ENCODE measurements around the gene SUSD2.

SUSD2 gene

GRCh38 chr22:24145446-24146193 lies 35.7 kb upstream of the SUSD2 start:
- TF ChIP-seq FOXK2 (IDR thresholded peaks at IDR 0.05) (no peak), BHLHE40 (IDR thresholded peaks at IDR 0.05; ENCODE audit: borderline replicate concordance) (no peak), CTBP1 (IDR thresholded peaks at IDR 0.05; ENCODE audit: borderline replicate concordance) (no peak), ARNT (IDR thresholded peaks at IDR 0.05) (no peak), PKNOX1 (IDR thresholded peaks at IDR 0.05) (no peak), FOXA1 (IDR thresholded peaks at IDR 0.05) (no peak), NFRKB (IDR thresholded peaks at IDR 0.05) (no peak), ZNF384 (IDR thresholded peaks at IDR 0.05) (no peak), SP1 (IDR thresholded peaks at IDR 0.05) (no peak), L3MBTL2 (conservative IDR thresholded peaks at IDR 0.05) (no peak), FOXM1 (IDR thresholded peaks at IDR 0.05; ENCODE audit: borderline replicate concordance) (no peak), SUZ12 (IDR thresholded peaks at IDR 0.05) (no peak)
- POLR2A ChIA-PET = interaction anchor here (0.8 kb wide), 1 partner anchor 13 kb away, joined by 3 read pairs; no protein-coding TSS in a partner anchor
- CTCF ChIA-PET = interaction anchor here (2.6 kb wide), 1 partner anchor 11 kb away, joined by 19 read pairs; no protein-coding TSS in a partner anchor
- no peak for DNase-seq (ENCODE audit: extremely low spot score)

GRCh38 chr22:24146194-24146616 lies 35.1 kb upstream of the SUSD2 start:
- DNase-seq (ENCODE audit: extremely low spot score) = no peak
- TF ChIP-seq HDGF (IDR thresholded peaks at IDR 0.05; ENCODE audit: borderline replicate concordance) (no peak), NFRKB (IDR thresholded peaks at IDR 0.05) (no peak), CTBP1 (IDR thresholded peaks at IDR 0.05; ENCODE audit: borderline replicate concordance) (no peak), FOXK2 (IDR thresholded peaks at IDR 0.05) (no peak), TARDBP (IDR thresholded peaks at IDR 0.05) (no peak), PKNOX1 (IDR thresholded peaks at IDR 0.05) (no peak)
- ChIA-PET CTCF (interaction anchor here (2.6 kb wide), 1 partner anchor 10 kb away, joined by 19 read pairs; no protein-coding TSS in a partner anchor), POLR2A (interaction anchor here (0.8 kb wide), 1 partner anchor 14 kb away, joined by 3 read pairs; no protein-coding TSS in a partner anchor)

GRCh38 chr22:24146791-24147353 lies 34.4 kb upstream of the SUSD2 start:
- no peak for DNase-seq (ENCODE audit: extremely low spot score)
- CTCF ChIA-PET = interaction anchor here (2.6 kb wide), 1 partner anchor 9 kb away, joined by 19 read pairs; no protein-coding TSS in a partner anchor
- TF ChIP-seq HDGF (IDR thresholded peaks at IDR 0.05; ENCODE audit: borderline replicate concordance) = no peak
- POLR2A ChIA-PET = interaction anchor here (0.8 kb wide), 1 partner anchor 15 kb away, joined by 3 read pairs; no protein-coding TSS in a partner anchor

GRCh38 chr22:24147666-24148065 lies 33.6 kb upstream of the SUSD2 start:
- no peak for DNase-seq (ENCODE audit: extremely low spot score)
- TF ChIP-seq SP1 (IDR thresholded peaks at IDR 0.05) = no peak
- no peak for TF ChIP-seq NFRKB (IDR thresholded peaks at IDR 0.05)
- TF ChIP-seq LEF1 (IDR thresholded peaks at IDR 0.05; ENCODE audit: borderline replicate concordance) = no peak
- TF ChIP-seq FOXK2 (IDR thresholded peaks at IDR 0.05) = no peak
- TF ChIP-seq BHLHE40 (IDR thresholded peaks at IDR 0.05; ENCODE audit: borderline replicate concordance) = no peak
- TF ChIP-seq ARNT (IDR thresholded peaks at IDR 0.05) = no peak
- TF ChIP-seq ZNF384 (IDR thresholded peaks at IDR 0.05) = no peak
- no peak for TF ChIP-seq PKNOX1 (IDR thresholded peaks at IDR 0.05)
- TF ChIP-seq FOXM1 (IDR thresholded peaks at IDR 0.05; ENCODE audit: borderline replicate concordance) = no peak
- no peak for TF ChIP-seq FOXA1 (IDR thresholded peaks at IDR 0.05)
- TF ChIP-seq L3MBTL2 (conservative IDR thresholded peaks at IDR 0.05) = no peak
- no peak for TF ChIP-seq TARDBP (IDR thresholded peaks at IDR 0.05)
- no peak for TF ChIP-seq HDGF (IDR thresholded peaks at IDR 0.05; ENCODE audit: borderline replicate concordance)
- TF ChIP-seq CTBP1 (IDR thresholded peaks at IDR 0.05; ENCODE audit: borderline replicate concordance) = no peak
- TF ChIP-seq ELF4 (IDR thresholded peaks at IDR 0.05) = no peak
- no peak for TF ChIP-seq SUZ12 (IDR thresholded peaks at IDR 0.05)
- POLR2A ChIA-PET = no interaction called here
- CTCF ChIA-PET = interaction anchor here (0.5 to 2.6 kb wide), 2 partner anchors 9 to 41 kb away, joined by 3 to 19 read pairs; no protein-coding TSS in a partner anchor

- TF ChIP-seq TARDBP (IDR thresholded peaks at IDR 0.05) = no peak
- TF ChIP-seq FOXM1 (IDR thresholded peaks at IDR 0.05; ENCODE audit: borderline replicate concordance) = no peak
- TF ChIP-seq ARNT (IDR thresholded peaks at IDR 0.05) = no peak
- TF ChIP-seq NFRKB (IDR thresholded peaks at IDR 0.05) = no peak
- TF ChIP-seq L3MBTL2 (conservative IDR thresholded peaks at IDR 0.05) = no peak
- TF ChIP-seq ZNF384 (IDR thresholded peaks at IDR 0.05) = no peak
- no peak for TF ChIP-seq HDGF (IDR thresholded peaks at IDR 0.05; ENCODE audit: borderline replicate concordance)
- no peak for TF ChIP-seq FOXA1 (IDR thresholded peaks at IDR 0.05)
- TF ChIP-seq BHLHE40 (IDR thresholded peaks at IDR 0.05; ENCODE audit: borderline replicate concordance) = no peak
- no peak for TF ChIP-seq LEF1 (IDR thresholded peaks at IDR 0.05; ENCODE audit: borderline replicate concordance)
- TF ChIP-seq ELF4 (IDR thresholded peaks at IDR 0.05) = no peak
- TF ChIP-seq SP1 (IDR thresholded peaks at IDR 0.05) = no peak
- TF ChIP-seq CTBP1 (IDR thresholded peaks at IDR 0.05; ENCODE audit: borderline replicate concordance) = no peak
- no peak for TF ChIP-seq PKNOX1 (IDR thresholded peaks at IDR 0.05)
- TF ChIP-seq SUZ12 (IDR thresholded peaks at IDR 0.05) = no peak
- no peak for TF ChIP-seq FOXK2 (IDR thresholded peaks at IDR 0.05)
- ChIA-PET CTCF (interaction anchor here (0.5 kb wide), 1 partner anchor 40 kb away, joined by 3 read pairs; no protein-coding TSS in a partner anchor), POLR2A (no interaction called here)
- no peak for DNase-seq (ENCODE audit: extremely low spot score)
Measured at GRCh38 chr22:24148266-24149197, 32.8 kb upstream of the SUSD2 start.
